A549 treated with RU486 at 1 μM for 4 hours (cell line): ENCODE measurements around the gene NIBAN1. TPM values are rescaled to one million over a fixed set of nuclear protein-coding genes. Genes with fewer than 3 reads are reported as not detected.

ENCODE experiments used
- total RNA-seq: library from RNA; stranded (reverse); fragments of 200-300 nt; extraction: Qiagen RNA extraction; gene quantifications from 5 replicates; pipeline ENCODE4 v1.2.3, GENCODE V29; 2022; ENCODE audit warnings: low read depth

NIBAN1 gene
- total RNA-seq = 0.87 to 1.2 TPM (median 0.92 TPM) in 5 replicates

DNA sequence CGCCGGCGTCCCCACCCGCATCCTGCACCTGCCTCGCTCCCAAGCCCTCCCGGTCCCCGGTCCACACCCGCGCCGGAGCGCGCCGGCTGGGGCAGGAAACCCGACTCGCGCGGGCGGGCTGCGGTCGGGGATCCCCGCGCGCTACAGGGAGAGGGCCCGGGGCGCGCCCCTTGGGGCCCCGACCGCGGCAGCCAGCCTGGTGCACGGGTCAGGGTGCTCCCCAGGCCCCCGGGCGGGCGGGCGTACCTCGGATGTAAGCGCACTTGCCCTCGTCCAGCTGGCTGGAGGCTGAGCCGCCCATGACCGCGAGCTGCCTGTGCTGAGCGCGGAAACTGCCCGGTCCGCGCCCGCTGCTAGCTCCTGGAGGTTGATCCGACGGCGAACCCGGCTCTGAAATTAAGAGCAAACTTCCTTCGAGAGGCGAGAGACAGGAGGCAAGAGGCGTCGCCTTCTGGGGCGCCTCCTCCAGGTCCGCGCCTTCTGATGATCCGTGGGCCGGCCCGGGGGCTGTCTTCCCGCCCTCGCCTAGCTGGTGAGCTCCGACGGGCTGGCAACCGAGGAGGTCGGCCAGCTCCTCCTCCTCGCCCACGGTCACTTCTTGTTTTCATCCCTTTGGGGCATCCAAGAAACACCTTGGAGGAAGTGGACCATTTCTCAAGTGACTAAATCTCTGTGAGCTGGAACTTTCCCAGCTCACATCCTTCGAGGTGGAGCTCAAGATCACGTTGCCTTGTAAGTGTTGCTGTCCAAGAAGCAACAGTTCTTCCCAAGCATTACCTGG, at the start of gene NIBAN1:
NIBAN1 (minus strand) TSS at position 453 of the 781 bp plus-strand sequence; CDS start at position 301, 152 bp downstream.

Other genes with a start within 250 kb of the NIBAN1 start
- 5.6 to 8.9 TPM (median 8.4 TPM) in 5 replicates for gene EDEM3, start 219.7 kb downstream of the NIBAN1 start, total RNA-seq
- gene RNF2, start 71.0 kb upstream of the NIBAN1 start, total RNA-seq = 18.6 to 26.5 TPM (median 19.6 TPM) in 5 replicates
- gene TRMT1L, start 182.4 kb upstream of the NIBAN1 start, total RNA-seq = 8.6 to 18.2 TPM (median 13.1 TPM) in 5 replicates
- 0.61 to 1.9 TPM (median 1.2 TPM) in 5 replicates for gene SWT1, start 182.7 kb upstream of the NIBAN1 start, total RNA-seq